Kidney epithelial cell (primary cell): ENCODE results near the gene IMMP2L. TPM values are rescaled to one million over a fixed set of nuclear protein-coding genes. Genes with fewer than 3 reads are reported as not detected.

Source experiments
- DNase-seq: peaks from one replicate; pipeline ENCODE4 v3.0.0-alpha.2; 2010; ENCODE audit warnings: low read depth
- H3K27me3 ChIP-seq: 2 replicates; pipeline ENCODE4 v1.6.0; 2011; ENCODE audit warnings: low read length; ENCODE audit not compliant: control insufficient read depth, insufficient read depth
- H3K36me3 ChIP-seq: 2 replicates; pipeline ENCODE4 v1.5.1; 2011; ENCODE audit warnings: low read length; ENCODE audit not compliant: control insufficient read depth, insufficient read depth
- H3K4me3 ChIP-seq: 2 replicates; pipeline ENCODE4 v1.5.1; 2011; ENCODE audit warnings: low read depth, mild to moderate bottlenecking, control low read depth, low read length
- CTCF ChIP-seq: IDR thresholded peaks from 2 replicates; pipeline ENCODE4 v1.5.1; 2011; ENCODE audit warnings: mild to moderate bottlenecking, moderate library complexity, low read length, control low read depth, inconsistent platforms; ENCODE audit not compliant: insufficient read depth, poor library complexity, severe bottlenecking
- total RNA-seq: library from RNA; depleted of rRNA; stranded (reverse); fragments of >200 nt; gene quantifications from 2 replicates; pipeline ENCODE4 v1.2.3, GENCODE V29; 2015

IMMP2L gene
- total RNA-seq, 1 donor from 2014 or later, result 30.8 TPM

GRCh38 chr7:110974441-110974840 is 587.9 kb downstream of the IMMP2L start:
- TF ChIP-seq CTCF, result no peak
- H3K36me3 ChIP-seq, result no peaks in the 10 kb centered on the region
- H3K27me3 ChIP-seq, result no peaks in the 10 kb centered on the region
- DNase-seq, result no peak
- no peak overlapping the region for H3K4me3 ChIP-seq

GRCh38 chr7:110973196-110973990 is 588.9 kb downstream of the IMMP2L start:
- no peak overlapping the region for H3K4me3 ChIP-seq
- H3K27me3 ChIP-seq, result no peaks in the 10 kb centered on the region
- TF ChIP-seq CTCF, result no peak
- no peaks in the 10 kb centered on the region for H3K36me3 ChIP-seq
- no peak for DNase-seq

GRCh38 chr7:110964775-110965174 is 597.5 kb downstream of the IMMP2L start:
- DNase-seq, result no peak
- TF ChIP-seq CTCF, result no peak
- Histone ChIP-seq H3K27me3 (no peaks in the 10 kb centered on the region), H3K36me3 (no peaks in the 10 kb centered on the region), H3K4me3 (no peak overlapping the region)

- DNase-seq, result no peak
- no peaks in the 10 kb centered on the region for H3K27me3 ChIP-seq
- H3K36me3 ChIP-seq, result no peaks in the 10 kb centered on the region
- no peak overlapping the region for H3K4me3 ChIP-seq
- no peak for TF ChIP-seq CTCF
Measured at GRCh38 chr7:110962826-110963225, 599.5 kb downstream of the IMMP2L start.

GRCh38 chr7:110962374-110962773 is 599.9 kb downstream of the IMMP2L start:
- H3K36me3 ChIP-seq, result no peaks in the 10 kb centered on the region
- H3K27me3 ChIP-seq, result no peaks in the 10 kb centered on the region
- no peak for DNase-seq
- no peak overlapping the region for H3K4me3 ChIP-seq
- TF ChIP-seq CTCF, result no peak

- no peak for DNase-seq
Measured at GRCh38 chr7:110960811-110961210, 601.5 kb downstream of the IMMP2L start.

More at GRCh38 chr7:110960811-110961210, 601.5 kb downstream of the IMMP2L start:
- TF ChIP-seq CTCF, result no peak
- Histone ChIP-seq H3K27me3 (no peaks in the 10 kb centered on the region), H3K36me3 (no peaks in the 10 kb centered on the region), H3K4me3 (no peak overlapping the region)
